Vagina (tissue), 2 donors: ENCODE data around the gene FDXACB1.

Source experiments
- POLR2A ChIP-seq, 2 donors: fragments of 450-650 bp; IDR thresholded peaks; one replicate each; pipeline ENCODE4 v1.6.1; 2017; ENCODE audit warnings: antibody characterized with exemption in 2 of 2, mild to moderate bottlenecking in 2 of 2, moderate library complexity in 2 of 2
- TF ChIP-seq, protein P1 (sequence below), 3 experiments: fragments of 450-650 bp in 2 of 3; fragments of 200-600 bp in 1 of 3; sonication (generic) in 1 of 3; IDR thresholded peaks; one replicate each; pipeline ENCODE4 v1.5.1; 2017 to 2019; ENCODE audit warnings: antibody characterized with exemption in 3 of 3, mild to moderate bottlenecking in 2 of 3, moderate library complexity in 2 of 3

DNA sequence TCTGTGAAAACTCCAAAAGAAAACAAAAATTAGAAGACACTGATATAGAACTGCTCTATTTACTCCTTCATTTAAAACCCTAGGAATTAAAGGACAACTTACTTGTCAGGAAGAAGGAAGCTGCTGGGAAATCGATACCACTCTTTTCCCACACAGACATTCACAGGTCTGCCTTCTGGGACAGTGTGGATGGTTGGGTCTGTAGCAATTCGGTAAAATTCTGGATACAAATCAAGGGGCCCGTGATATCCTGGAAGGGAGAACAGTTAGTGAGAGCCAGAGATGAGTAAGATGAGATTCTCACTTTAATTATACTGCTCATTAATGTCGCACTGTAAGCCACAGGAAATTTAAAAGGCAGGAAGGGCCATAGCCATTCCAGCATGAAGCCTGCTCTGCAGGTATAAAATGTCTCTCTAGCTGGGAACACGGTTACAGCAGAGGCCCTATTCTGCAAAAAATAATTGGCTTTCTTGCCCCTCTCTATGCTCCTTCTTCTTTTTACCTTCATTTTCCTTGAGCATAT lies 41.5 kb downstream of the FDXACB1 start:
- TF ChIP-seq, protein P1, sequence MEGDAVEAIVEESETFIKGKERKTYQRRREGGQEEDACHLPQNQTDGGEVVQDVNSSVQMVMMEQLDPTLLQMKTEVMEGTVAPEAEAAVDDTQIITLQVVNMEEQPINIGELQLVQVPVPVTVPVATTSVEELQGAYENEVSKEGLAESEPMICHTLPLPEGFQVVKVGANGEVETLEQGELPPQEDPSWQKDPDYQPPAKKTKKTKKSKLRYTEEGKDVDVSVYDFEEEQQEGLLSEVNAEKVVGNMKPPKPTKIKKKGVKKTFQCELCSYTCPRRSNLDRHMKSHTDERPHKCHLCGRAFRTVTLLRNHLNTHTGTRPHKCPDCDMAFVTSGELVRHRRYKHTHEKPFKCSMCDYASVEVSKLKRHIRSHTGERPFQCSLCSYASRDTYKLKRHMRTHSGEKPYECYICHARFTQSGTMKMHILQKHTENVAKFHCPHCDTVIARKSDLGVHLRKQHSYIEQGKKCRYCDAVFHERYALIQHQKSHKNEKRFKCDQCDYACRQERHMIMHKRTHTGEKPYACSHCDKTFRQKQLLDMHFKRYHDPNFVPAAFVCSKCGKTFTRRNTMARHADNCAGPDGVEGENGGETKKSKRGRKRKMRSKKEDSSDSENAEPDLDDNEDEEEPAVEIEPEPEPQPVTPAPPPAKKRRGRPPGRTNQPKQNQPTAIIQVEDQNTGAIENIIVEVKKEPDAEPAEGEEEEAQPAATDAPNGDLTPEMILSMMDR (IDR thresholded peaks at IDR 0.05): no peak
- no peak for TF ChIP-seq POLR2A (IDR thresholded peaks at IDR 0.05)
